GM12872 (cell line): ENCODE data around the gene SRPX.

Source experiments
- CTCF ChIP-seq: IDR thresholded peaks from 3 replicates; pipeline ENCODE4 v1.5.1; 2011; ENCODE audit warnings: low read depth, mild to moderate bottlenecking, low read length, moderate library complexity; ENCODE audit not compliant: insufficient read depth

Gene SRPX

GRCh38 chrX:38111196-38111595 lies 109.5 kb downstream of the SRPX start:
- no peak for TF ChIP-seq CTCF

GRCh38 chrX:38110231-38110630 lies 110.4 kb downstream of the SRPX start:
- TF ChIP-seq CTCF: no peak

- TF ChIP-seq CTCF: no peak
Observed at GRCh38 chrX:38109042-38109898, 111.4 kb downstream of the SRPX start.

GRCh38 chrX:38108364-38108763 lies 112.3 kb downstream of the SRPX start:
- TF ChIP-seq CTCF: no peak

- no peak for TF ChIP-seq CTCF
Observed at GRCh38 chrX:38106991-38107655, 113.5 kb downstream of the SRPX start.

GRCh38 chrX:38105216-38105725 lies 115.4 kb downstream of the SRPX start:
- TF ChIP-seq CTCF: no peak
